K562 (cell line): ENCODE results near the gene NXF1. TPM values are rescaled to one million over a fixed set of nuclear protein-coding genes. Genes with fewer than 3 reads are reported as not detected.

Experiments used
- CTBP1 ChIP-seq: fragments of 450-650 bp; IDR thresholded peaks from 2 replicates; pipeline ENCODE4 v1.6.1; 2016; ENCODE audit warnings: borderline replicate concordance
- FOXK2 ChIP-seq, 2 experiments: fragments of 450-650 bp; IDR thresholded peaks in 1 of 2; conservative IDR thresholded peaks in 1 of 2; 2 replicates each; pipeline ENCODE4 v1.6.1; 2016; ENCODE audit warnings: low read depth in 2 of 2, mild to moderate bottlenecking in 1 of 2
- MEF2A ChIP-seq: IDR thresholded peaks from 2 replicates; pipeline ENCODE4 v1.6.1; 2011; ENCODE audit warnings: low read depth, mild to moderate bottlenecking, low read length, moderate library complexity; ENCODE audit not compliant: control insufficient read depth
- NFYB ChIP-seq: IDR thresholded peaks from 2 replicates; pipeline ENCODE4 v1.6.1; 2011; ENCODE audit warnings: mild to moderate bottlenecking, moderate library complexity; ENCODE audit not compliant: insufficient read length; ENCODE audit errors: extremely low read depth
- POLR2AphosphoS5 ChIP-seq: IDR thresholded peaks from 2 replicates; pipeline ENCODE4 v1.6.1; 2011; ENCODE audit warnings: mild to moderate bottlenecking, low read depth, low read length, moderate library complexity; ENCODE audit not compliant: control insufficient read depth, insufficient read depth
- PTBP1 ChIP-seq: fragments of 200-400 bp; formaldehyde crosslinking; IDR thresholded peaks from 2 replicates; pipeline ENCODE4 v1.6.1; 2017; ENCODE audit warnings: low read depth, low read length
- RBM39 ChIP-seq: fragments of 200-400 bp; formaldehyde crosslinking; optimal IDR thresholded peaks from 2 replicates; pipeline ENCODE3; 2018; ENCODE audit warnings: low read depth, low read length
- RFX1 ChIP-seq: fragments of 450-650 bp; IDR thresholded peaks from 2 replicates; pipeline ENCODE4 v1.6.1; 2016; ENCODE audit warnings: mild to moderate bottlenecking, moderate library complexity
- SP1 ChIP-seq: sonication (generic); formaldehyde crosslinking; IDR thresholded peaks from 2 replicates; pipeline ENCODE4 v1.8.1; 2022; ENCODE audit warnings: mild to moderate bottlenecking, missing genetic modification reagents
- TGIF2 ChIP-seq: sonication (generic); formaldehyde crosslinking; IDR thresholded peaks from 2 replicates; pipeline ENCODE4 v1.8.1; 2022; ENCODE audit warnings: mild to moderate bottlenecking, missing genetic modification reagents, moderate library complexity
- ZBTB1 ChIP-seq: sonication (generic); formaldehyde crosslinking; IDR thresholded peaks from 2 replicates; pipeline ENCODE4 v1.8.1; 2023; ENCODE audit warnings: missing genetic modification reagents, low read depth, mild to moderate bottlenecking, borderline replicate concordance
- ZNF274 ChIP-seq: IDR thresholded peaks from 2 replicates; pipeline ENCODE4 v1.6.1; 2011; ENCODE audit warnings: low read depth, mild to moderate bottlenecking, low read length, moderate library complexity, borderline replicate concordance
- ZNF436 ChIP-seq: fragments of 250-450, 450-650 bp; sonication (Bioruptor Pico); formaldehyde crosslinking; IDR thresholded peaks from 2 replicates; pipeline ENCODE4 v1.7.0; 2020; ENCODE audit warnings: mild to moderate bottlenecking
- ZNF583 ChIP-seq: fragments of 250-450 bp; sonication (Bioruptor Pico); IDR thresholded peaks from 2 replicates; pipeline ENCODE4 v1.4.0; 2020
- polyA plus RNA-seq, 8 experiments: library from polyadenylated mRNA; depleted of rRNA in 4 of 8; stranded (reverse) in 5 of 8; unstranded in 3 of 8; fragments of >200 nt; fragmentation: Nextera tagmentation in 2 of 8; fragmentation: Illumina TruSeq in 1 of 8; extraction: Ambion mirVana in 2 of 8; extraction: Trizol in 1 of 8; gene quantifications; 2 replicates each; pipeline versions ENCODE4 v1.2.1 to v1.2.3, GENCODE V29; 2011 to 2014; ENCODE audit warnings: inconsistent platforms in 1 of 8, missing spikeins in 1 of 8
- total RNA-seq, 7 experiments: library from RNA; depleted of rRNA in 6 of 7; stranded (reverse); fragments of >200 nt in 6 of 7; fragmentation: Illumina TruSeq in 2 of 7; extraction: Trizol in 2 of 7; gene quantifications; 2 replicates each; pipeline versions ENCODE4 v1.2.1 to v1.2.3, GENCODE V29; 2011 to 2021; ENCODE audit warnings: low replicate concordance in 1 of 7
- TF ChIP-seq, protein P1 (sequence below): fragments of 450-650 bp; IDR thresholded peaks from 2 replicates; pipeline ENCODE4 v1.6.1; 2016
- TF ChIP-seq, protein P2 (sequence below), 2 experiments: fragments of 150-350 bp in 1 of 2; IDR thresholded peaks; 2 replicates each; pipeline ENCODE4 v1.6.1; 2012 to 2016; ENCODE audit warnings: low read depth in 2 of 2, low read length in 2 of 2, mild to moderate bottlenecking in 1 of 2, moderate library complexity in 1 of 2
- TF ChIP-seq, protein P3 (sequence below), 2 experiments: fragments of 450-650 bp; conservative IDR thresholded peaks; 2 replicates each; pipeline ENCODE4 v1.6.1; 2017; ENCODE audit warnings: mild to moderate bottlenecking in 2 of 2, moderate library complexity in 2 of 2
- TF ChIP-seq, protein P4 (sequence below): fragments of 450-650 bp; IDR thresholded peaks from 2 replicates; pipeline ENCODE4 v1.6.1; 2016; ENCODE audit warnings: low read depth, mild to moderate bottlenecking, moderate library complexity
- TF ChIP-seq, protein P5 (sequence below): fragments of 450-650 bp; IDR thresholded peaks from 2 replicates; pipeline ENCODE4 v1.6.1; 2016; ENCODE audit warnings: missing biosample characterization, missing genetic modification characterization

Gene NXF1
- total and polyA plus RNA-seq, 9 of the 15 experiments (the other 6 are each of a cell fraction or from before 2014, with no cell fraction given) = 18.1 to 98.3 (median 35.8) TPM

DNA sequence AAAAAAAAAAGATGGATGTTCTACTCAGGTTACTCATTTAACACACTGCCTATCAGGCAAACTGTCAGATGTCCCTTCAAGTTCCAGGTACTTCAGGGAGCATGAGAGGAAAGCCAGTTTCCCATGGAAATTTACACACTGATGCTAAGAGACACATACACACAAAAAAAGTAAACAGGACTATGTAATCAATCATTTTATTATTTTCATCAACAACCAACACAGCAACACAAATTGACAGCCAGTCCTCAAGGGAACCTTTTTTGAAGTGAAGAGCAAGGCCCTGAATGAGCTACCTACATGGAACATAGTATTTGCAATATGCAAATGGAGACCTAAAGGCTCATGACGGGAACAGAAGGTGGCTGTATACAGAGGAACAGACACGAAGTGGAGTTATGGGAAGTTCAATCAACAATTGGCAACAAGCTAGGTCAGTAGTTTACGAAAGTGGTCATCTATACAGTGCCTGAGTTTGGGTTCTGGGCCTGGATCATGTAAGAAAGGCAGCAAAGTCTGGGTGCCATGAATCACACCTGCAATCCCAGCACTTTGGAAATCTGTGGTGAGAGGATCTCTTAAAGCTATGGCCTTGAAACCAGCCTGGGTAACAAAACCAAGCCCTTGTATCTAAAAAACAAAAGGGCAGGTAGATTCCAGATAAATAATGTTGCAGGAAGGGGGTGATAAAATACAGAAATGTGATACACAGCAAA lies 46.7 kb upstream of the NXF1 start (continued):
- TF ChIP-seq TGIF2 (CRISPR knock-in tag) (peak; percentile 50; the same call in 1 of the 2 replicates), ZNF436 (no peak), RBM39 (peak; percentile 22), CTBP1 (0 out of 2 replicates have a peak, but pooled peaks have one; percentile 4), FOXK2 (conservative IDR thresholded peaks at IDR 0.05 in 1 of 2, IDR thresholded peaks at IDR 0.05 in 1 of 2; ENCODE audit: low read depth in 2 of 2) (peak in 1 of 2 experiments; percentile 64; a peak in 1 of 4 replicates), MEF2A (0 out of 2 replicates have a peak, but pooled peaks have one; percentile 2), ZNF583 (CRISPR knock-in tag) (no peak), NFYB (no peak), ZNF274 (0 out of 2 replicates have a peak, but pooled peaks have one; percentile 22), POLR2AphosphoS5 (peak; percentile 53), PTBP1 (0 out of 2 replicates have a peak, but pooled peaks have one; percentile 45), ZBTB1 (CRISPR knock-in tag) (0 out of 2 replicates have a peak, but pooled peaks have one; percentile 18), RFX1 (peak; percentile 18; the same call in 1 of the 2 replicates), SP1 (peak; percentile 32)
- TF ChIP-seq, protein P1, sequence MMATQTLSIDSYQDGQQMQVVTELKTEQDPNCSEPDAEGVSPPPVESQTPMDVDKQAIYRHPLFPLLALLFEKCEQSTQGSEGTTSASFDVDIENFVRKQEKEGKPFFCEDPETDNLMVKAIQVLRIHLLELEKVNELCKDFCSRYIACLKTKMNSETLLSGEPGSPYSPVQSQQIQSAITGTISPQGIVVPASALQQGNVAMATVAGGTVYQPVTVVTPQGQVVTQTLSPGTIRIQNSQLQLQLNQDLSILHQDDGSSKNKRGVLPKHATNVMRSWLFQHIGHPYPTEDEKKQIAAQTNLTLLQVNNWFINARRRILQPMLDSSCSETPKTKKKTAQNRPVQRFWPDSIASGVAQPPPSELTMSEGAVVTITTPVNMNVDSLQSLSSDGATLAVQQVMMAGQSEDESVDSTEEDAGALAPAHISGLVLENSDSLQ = peak; percentile 67
- TF ChIP-seq, protein P2, sequence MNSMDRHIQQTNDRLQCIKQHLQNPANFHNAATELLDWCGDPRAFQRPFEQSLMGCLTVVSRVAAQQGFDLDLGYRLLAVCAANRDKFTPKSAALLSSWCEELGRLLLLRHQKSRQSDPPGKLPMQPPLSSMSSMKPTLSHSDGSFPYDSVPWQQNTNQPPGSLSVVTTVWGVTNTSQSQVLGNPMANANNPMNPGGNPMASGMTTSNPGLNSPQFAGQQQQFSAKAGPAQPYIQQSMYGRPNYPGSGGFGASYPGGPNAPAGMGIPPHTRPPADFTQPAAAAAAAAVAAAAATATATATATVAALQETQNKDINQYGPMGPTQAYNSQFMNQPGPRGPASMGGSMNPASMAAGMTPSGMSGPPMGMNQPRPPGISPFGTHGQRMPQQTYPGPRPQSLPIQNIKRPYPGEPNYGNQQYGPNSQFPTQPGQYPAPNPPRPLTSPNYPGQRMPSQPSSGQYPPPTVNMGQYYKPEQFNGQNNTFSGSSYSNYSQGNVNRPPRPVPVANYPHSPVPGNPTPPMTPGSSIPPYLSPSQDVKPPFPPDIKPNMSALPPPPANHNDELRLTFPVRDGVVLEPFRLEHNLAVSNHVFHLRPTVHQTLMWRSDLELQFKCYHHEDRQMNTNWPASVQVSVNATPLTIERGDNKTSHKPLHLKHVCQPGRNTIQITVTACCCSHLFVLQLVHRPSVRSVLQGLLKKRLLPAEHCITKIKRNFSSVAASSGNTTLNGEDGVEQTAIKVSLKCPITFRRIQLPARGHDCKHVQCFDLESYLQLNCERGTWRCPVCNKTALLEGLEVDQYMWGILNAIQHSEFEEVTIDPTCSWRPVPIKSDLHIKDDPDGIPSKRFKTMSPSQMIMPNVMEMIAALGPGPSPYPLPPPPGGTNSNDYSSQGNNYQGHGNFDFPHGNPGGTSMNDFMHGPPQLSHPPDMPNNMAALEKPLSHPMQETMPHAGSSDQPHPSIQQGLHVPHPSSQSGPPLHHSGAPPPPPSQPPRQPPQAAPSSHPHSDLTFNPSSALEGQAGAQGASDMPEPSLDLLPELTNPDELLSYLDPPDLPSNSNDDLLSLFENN (IDR thresholded peaks at IDR 0.05; ENCODE audit: low read depth in 2 of 2, low read length in 2 of 2) = 0 out of 4 replicates have a peak, but pooled peaks of 1 of the 2 experiments have one; percentile 1
- TF ChIP-seq, protein P3, sequence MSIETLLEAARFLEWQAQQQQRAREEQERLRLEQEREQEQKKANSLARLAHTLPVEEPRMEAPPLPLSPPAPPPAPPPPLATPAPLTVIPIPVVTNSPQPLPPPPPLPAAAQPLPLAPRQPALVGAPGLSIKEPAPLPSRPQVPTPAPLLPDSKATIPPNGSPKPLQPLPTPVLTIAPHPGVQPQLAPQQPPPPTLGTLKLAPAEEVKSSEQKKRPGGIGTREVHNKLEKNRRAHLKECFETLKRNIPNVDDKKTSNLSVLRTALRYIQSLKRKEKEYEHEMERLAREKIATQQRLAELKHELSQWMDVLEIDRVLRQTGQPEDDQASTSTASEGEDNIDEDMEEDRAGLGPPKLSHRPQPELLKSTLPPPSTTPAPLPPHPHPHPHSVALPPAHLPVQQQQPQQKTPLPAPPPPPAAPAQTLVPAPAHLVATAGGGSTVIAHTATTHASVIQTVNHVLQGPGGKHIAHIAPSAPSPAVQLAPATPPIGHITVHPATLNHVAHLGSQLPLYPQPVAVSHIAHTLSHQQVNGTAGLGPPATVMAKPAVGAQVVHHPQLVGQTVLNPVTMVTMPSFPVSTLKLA (conservative IDR thresholded peaks at IDR 0.05) = 0 out of 4 replicates have a peak, but pooled peaks of 1 of the 2 experiments have one; percentile 12
- TF ChIP-seq, protein P4, sequence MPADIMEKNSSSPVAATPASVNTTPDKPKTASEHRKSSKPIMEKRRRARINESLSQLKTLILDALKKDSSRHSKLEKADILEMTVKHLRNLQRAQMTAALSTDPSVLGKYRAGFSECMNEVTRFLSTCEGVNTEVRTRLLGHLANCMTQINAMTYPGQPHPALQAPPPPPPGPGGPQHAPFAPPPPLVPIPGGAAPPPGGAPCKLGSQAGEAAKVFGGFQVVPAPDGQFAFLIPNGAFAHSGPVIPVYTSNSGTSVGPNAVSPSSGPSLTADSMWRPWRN = no peak
- TF ChIP-seq, protein P5, sequence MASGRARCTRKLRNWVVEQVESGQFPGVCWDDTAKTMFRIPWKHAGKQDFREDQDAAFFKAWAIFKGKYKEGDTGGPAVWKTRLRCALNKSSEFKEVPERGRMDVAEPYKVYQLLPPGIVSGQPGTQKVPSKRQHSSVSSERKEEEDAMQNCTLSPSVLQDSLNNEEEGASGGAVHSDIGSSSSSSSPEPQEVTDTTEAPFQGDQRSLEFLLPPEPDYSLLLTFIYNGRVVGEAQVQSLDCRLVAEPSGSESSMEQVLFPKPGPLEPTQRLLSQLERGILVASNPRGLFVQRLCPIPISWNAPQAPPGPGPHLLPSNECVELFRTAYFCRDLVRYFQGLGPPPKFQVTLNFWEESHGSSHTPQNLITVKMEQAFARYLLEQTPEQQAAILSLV (tag) = no peak
